Measurements from ENCODE around the gene TMEM134.
A peak's percentile ranks its signal among the peaks of the same experiment; 100 is the strongest.

TMEM134 gene

GRCh38 chr11:67423891-67424613 is 45.0 kb downstream of the TMEM134 start:
- no peak for DNase-seq (ENCODE audit: low read depth in 1 of 2, low spot score in 1 of 2)

DNA sequence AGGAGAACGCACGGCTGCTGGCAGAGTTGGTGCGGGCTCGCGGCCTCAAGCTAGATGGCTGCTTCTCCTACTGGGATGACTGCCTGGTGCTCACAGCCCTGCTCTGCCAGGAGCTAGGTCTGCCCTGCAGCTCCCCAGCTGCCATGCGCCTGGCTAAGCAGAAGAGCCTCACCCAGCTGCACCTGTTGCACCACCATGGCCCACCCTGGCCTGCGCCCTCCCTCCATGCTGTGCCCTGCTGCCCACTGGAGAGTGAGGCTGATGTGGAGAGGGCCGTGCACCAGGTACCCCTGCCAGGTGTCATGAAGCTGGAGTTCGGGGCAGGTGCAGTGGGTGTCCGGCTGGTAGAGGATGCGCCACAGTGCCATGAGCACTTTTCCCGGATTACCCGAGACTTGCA is 45.6 kb downstream of the TMEM134 start:
- no peak for DNase-seq (ENCODE audit: low read depth in 1 of 2, low spot score in 1 of 2)

- no peak for DNase-seq (ENCODE audit: low read depth in 1 of 2, low spot score in 1 of 2)
These were observed 46.2 kb downstream of the TMEM134 start for GRCh38 chr11:67422891-67423290.

DNA sequence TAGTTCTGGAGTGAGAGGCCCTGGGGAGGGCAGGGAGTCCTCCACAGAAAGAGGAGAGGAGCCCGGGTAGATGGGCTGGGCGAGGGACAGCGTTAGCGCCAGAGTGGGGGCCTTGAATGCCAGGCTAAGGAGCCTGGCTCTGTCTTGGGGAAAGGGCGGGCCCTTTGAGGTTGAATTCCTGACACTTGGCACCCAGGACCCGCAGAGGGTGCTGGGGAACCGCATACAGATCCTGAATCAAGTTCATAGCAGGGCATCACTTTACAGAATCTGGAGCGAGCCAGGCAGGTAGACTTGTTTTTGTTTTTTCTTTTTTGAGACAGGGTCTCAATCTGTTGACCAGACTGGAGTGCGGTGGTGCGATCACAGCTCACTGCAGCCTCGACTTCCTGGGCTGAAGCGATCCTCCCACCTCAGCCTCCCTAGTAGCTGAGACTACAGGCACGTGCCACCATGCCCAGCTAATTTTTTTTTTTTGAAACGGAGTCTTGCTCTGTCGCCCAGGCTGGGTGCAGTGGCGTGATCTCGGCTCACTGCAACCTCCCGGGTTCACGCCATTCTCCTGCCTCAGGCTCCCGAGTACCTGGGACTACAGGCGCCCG is 47.5 kb downstream of the TMEM134 start:
- DNase-seq (ENCODE audit: low read depth in 1 of 2, low spot score in 1 of 2), result no peak

DNA sequence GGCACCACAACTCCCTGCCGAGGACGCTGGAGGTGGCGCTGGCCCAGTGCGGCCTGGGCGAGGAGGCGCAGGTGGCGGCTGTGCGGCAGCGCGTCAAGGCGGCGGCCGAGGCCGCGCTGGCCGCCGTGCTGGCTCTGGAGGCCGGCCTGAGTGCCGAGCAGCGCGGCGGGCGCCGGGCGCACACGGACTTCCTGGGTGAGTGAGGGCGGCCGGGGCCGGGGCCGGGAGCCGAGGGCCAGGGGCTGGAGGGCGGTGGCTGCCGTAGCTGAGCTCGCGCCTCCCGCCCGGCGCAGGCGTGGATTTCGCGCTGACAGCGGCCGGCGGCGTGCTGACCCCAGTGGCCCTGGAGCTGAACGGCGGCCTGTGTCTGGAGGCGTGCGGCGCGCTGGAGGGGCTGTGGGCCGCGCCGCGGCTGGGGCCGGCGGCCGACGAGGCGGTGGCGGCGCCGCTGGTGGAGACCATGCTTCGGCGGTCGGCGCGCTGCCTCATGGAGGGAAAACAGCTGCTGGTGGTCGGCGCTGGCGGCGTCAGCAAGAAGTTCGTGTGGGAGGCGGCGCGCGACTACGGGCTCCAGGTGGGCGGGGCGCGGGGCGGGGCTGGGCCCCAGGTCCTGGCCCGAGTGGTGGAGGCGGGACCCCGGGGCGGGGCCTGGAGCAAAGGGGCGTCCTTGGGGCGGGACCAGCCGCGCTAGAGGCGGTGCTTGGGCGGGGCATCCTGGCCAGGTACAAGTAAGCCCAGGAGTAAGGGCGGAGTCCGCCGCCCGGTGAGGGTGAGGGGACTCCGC is 48.2 kb downstream of the TMEM134 start:
- peak; percentile 99 to 100 for DNase-seq (ENCODE audit: low read depth in 1 of 2, low spot score in 1 of 2)

- DNase-seq (ENCODE audit: low read depth in 1 of 2, low spot score in 1 of 2), result no peak
These were observed 48.9 kb downstream of the TMEM134 start for GRCh38 chr11:67420147-67420645.

DNA sequence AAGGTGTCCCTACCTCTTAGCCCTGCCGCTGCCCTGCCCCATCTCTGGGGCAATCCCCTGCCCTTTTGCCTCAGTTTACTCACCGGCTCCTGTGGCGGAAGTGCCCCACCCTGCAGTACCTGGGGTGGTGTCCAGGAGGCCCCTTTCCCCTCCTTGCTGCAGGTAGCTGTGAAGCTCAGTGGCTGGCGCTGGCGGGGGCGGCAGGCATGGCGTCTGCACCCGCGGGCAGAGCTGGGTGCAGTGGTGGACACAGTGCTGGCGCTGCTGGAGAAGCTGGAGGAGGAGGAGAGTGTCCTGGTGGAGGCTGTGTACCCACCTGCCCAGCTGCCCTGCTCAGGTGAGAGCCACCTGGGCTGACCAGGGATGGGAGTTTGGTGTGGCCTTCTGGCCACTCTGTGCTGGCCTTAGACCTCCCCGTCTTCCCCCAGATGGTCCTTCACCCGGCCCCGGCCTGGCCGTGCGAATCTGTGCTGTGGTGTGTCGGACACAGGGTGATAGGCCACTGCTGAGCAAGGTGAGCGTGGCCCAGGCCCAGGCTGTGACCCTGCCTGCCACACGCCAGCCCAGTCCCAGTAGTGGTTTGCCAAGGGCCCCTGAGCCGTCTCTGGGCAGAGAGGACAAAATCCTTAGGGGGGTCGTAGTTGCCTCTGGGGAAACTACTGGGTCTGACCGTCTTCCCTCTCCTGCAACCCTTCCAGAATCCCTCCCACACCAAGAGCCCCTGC is 49.6 kb downstream of the TMEM134 start:
- DNase-seq (ENCODE audit: low read depth in 1 of 2, low spot score in 1 of 2), result no peak

DNA sequence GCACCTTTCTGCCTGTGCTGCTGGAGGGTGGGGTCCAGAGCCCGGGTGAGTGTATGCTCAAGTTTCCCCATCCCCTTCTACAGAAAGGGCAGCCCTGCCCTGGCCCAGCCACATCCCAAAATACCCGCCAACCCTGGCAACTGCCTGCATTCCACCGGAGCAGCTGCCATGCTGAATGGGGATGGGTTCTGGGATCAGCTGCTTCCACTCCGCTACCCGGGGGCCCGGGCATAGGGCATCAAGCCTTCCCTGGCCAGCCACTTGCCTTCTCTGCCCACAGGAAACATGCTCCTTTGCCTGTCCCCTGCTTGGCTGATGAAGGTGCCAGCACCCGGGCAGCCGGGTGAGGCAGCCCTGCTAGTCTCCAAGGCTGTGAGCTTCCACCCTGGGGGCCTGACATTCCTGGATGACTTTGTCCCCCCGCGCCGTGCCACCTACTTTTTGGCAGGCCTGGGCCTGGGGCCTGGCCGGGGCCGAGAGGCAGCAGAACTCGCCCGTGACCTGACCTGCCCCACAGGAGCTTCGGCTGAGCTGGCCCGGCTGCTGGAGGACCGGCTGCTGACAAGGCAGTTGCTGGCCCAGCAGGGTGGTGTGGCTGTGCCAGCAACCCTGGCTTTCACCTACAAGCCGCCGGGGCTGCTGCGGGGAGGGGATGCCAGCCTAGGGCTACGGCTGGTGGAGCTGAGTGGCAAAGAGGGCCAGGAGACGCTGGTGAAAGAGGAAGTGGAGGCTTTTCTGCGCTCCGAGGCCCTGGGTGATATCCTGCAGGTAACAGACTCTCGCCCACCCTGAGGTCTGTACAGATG is 50.4 kb downstream of the TMEM134 start:
- no peak for DNase-seq (ENCODE audit: low read depth in 1 of 2, low spot score in 1 of 2)

DNA sequence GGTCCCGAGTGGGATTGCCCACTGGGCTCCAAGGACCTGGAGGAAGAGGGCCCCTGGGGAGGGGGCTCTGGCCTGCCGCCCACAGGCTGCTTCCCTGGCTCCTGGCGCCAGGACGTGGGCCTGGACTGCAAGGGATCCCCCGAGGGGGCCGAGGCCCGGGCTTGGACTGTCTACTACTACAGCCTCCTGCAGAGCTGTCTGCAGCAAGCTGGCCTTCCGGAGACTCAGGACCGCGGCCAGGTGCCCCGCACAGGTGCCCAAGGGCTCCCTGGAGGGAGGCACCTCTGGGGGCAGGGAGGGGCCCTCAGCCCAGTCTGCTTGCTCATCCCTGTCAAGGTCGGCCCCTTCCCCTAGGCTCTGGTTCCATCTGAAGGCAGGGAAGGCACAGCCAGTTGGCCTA is 51.6 kb downstream of the TMEM134 start:
- no peak for DNase-seq (ENCODE audit: low read depth in 1 of 2, low spot score in 1 of 2)

DNA sequence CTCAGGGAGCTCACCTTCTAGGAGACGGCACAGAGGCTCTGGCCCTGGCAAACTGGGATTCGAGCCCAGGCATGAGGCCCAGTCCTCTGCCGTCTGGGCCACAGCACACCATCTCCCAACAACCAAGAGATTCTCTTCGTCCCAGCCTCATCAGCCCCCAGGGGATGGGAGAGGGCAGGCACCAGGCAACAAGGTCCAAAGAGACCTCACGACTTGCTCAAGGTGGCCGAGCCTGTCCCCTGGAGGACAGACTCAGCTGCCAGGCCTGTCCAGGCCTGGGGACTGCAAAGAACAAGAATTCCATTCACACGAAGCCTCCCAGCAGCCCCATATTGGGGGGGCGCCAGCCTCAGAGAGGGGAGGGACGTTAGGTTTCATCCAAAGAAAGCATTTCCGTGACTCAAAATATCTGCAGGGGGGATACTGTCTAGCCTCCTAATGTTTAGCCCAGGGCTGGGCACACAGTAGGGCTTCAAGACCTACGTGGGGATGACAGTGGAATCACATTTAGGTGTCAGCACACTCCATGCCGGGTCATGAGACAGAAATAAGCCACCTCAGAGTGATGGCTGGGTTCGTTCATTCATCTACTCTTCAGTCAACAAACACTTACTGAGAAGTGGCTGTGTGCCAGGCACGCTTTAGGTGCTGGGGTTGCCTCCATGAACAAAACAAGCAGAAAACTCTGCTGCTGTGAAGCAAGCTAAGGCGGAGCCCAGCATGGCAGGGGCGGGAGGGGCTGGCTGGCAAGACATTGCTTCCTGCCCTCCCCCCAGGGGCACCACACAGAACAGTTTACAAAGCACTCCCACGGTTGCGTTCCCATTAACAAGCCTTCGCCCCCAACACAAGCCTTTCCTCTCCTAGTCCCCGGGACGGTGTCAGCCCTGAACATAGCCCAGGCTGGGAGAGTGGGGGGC is 52.4 kb downstream of the TMEM134 start:
- DNase-seq (ENCODE audit: low read depth in 1 of 2, low spot score in 1 of 2), result peak in 1 of 2 donors; percentile 74

- no peak for DNase-seq (ENCODE audit: low read depth in 1 of 2, low spot score in 1 of 2)
These were observed 53.3 kb downstream of the TMEM134 start, which contains the start of gene CARNS1 for GRCh38 chr11:67415501-67416304. TSS of gene CARNS1 (plus strand) at chr11:67415678. CDS start at chr11:67416200, 522 bp downstream.

GRCh38 chr11:67413266-67413849 is 55.7 kb downstream of the TMEM134 start:
- no peak for DNase-seq (ENCODE audit: low read depth in 1 of 2, low spot score in 1 of 2)

GRCh38 chr11:67412495-67413179 is 56.4 kb downstream of the TMEM134 start:
- DNase-seq (ENCODE audit: low read depth in 1 of 2, low spot score in 1 of 2), result no peak

- DNase-seq (ENCODE audit: low read depth in 1 of 2, low spot score in 1 of 2), result no peak
These were observed 57.3 kb downstream of the TMEM134 start for GRCh38 chr11:67411785-67412152.
